Heart left ventricle (tissue), 13 donors: ENCODE measurements around the gene ADAMTS3.

Experiments
- POLR2A ChIP-seq, 2 donors: fragments of 450-650 bp; IDR thresholded peaks; one replicate each; pipeline ENCODE4 v1.6.1; 2017; ENCODE audit warnings: antibody characterized with exemption in 2 of 2, mild to moderate bottlenecking in 2 of 2, moderate library complexity in 2 of 2
- TF ChIP-seq, protein P1 (sequence below), 12 donors: fragments of 200-600 bp; sonication (generic) in 4 of 12; IDR thresholded peaks; one replicate each; pipeline versions ENCODE4 v1.5.0 to v1.8.0; 2018 to 2022; ENCODE audit warnings: antibody characterized with exemption in 12 of 12, mild to moderate bottlenecking in 5 of 12
- donor health status: ischemic (EF 13 %, LVEDD 7.1; RV severe dilation, severe dysfunction).
- donor health status: DM: no; HTN: yes; CAD: no.
- donor health status: DM: no; HTN: no; CAD: no.
- donor health status: ischemic (EF 25% LVEDD 6.9; RV normal size, moderate dysfunction).
- donor health status: ischemic (EF 25% LVEDD 5.7; RV mildly dilated, moderate dysfunction).
- donor health status: ischemic (EF 35%, LVEDD 5.7; RV mildly dilated, moderate dysfunction).
- donor health status: nonischemic (EF 11% LVEDD 7.7; RV severe dilation, severe dysfunction).
- donor health status: DM: yes; HTN: yes; CAD: no.
- donor health status: PGD.
- donor health status: ischemic (EF 29% LVEDD 5.4; RV normal size, mild dysfunction).
- donor health status: nonischemic (EF 23%, LVEDD 6.1; RV moderate dilation, normal function).

DNA sequence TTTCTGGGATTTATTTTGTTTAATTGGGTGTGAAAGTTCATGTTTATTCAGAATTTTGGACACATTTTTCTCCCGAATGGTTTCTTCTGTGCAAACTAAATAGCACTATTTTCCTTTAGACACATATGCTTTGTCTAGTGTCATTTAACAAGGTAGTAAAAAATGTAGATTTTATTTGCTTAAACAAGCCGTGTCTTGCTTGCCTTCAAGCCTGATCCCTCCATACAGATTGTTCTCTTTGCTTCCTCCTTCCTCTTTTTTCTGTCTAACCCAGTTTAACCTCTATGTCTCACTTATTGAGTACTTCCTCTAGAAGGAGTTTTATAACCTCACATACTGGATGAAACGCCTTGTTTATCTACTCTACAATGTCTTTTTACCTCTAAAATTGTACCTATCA, 325.4 kb downstream of the ADAMTS3 start:
- TF ChIP-seq, protein P1, sequence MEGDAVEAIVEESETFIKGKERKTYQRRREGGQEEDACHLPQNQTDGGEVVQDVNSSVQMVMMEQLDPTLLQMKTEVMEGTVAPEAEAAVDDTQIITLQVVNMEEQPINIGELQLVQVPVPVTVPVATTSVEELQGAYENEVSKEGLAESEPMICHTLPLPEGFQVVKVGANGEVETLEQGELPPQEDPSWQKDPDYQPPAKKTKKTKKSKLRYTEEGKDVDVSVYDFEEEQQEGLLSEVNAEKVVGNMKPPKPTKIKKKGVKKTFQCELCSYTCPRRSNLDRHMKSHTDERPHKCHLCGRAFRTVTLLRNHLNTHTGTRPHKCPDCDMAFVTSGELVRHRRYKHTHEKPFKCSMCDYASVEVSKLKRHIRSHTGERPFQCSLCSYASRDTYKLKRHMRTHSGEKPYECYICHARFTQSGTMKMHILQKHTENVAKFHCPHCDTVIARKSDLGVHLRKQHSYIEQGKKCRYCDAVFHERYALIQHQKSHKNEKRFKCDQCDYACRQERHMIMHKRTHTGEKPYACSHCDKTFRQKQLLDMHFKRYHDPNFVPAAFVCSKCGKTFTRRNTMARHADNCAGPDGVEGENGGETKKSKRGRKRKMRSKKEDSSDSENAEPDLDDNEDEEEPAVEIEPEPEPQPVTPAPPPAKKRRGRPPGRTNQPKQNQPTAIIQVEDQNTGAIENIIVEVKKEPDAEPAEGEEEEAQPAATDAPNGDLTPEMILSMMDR (IDR thresholded peaks at IDR 0.05) = no peak
- no peak for TF ChIP-seq POLR2A (IDR thresholded peaks at IDR 0.05)
